GM12878 (cell line): ENCODE results near the gene PLAC9. TPM values are rescaled to one million over a fixed set of nuclear protein-coding genes. Genes with fewer than 3 reads are reported as not detected.
"Not testable (repeated sequence)": the region's sequence is repeated elsewhere in the genome, so short reads cannot be mapped to it uniquely, and the experiment has no call there.

Experiments
- ATAC-seq: fragments of 200-7000 bp; cut with Tn5 transposase; 3 replicates; pipeline ENCODE4 v1.9.1; 2020; ENCODE audit warnings: mild to moderate bottlenecking, moderate library complexity
- BruUV-seq: library from RNA; stranded (reverse); fragments of 400-500 nt; replicated peaks from 2 replicates; lab custom pipeline; 2021; lab: Mats Ljungman, UMichigan
- CTCF ChIA-PET: fragments of 300-600 bp; sonication (Branson Sonifier 250); formaldehyde crosslinking; extraction: SDS; loops from one replicate; lab custom pipeline; 2021; ENCODE audit warnings: inconsistent platforms; lab: Yijun Ruan, JAX
- POLR2A ChIA-PET: fragments of 350-600 bp; formaldehyde crosslinking; extraction: SDS; loops from one replicate; lab custom pipeline; 2021; ENCODE audit warnings: inconsistent platforms; lab: Charles Lee
- RAD21 ChIA-PET: fragments of 300-600 bp; sonication (Branson Sonifier 250); formaldehyde crosslinking; loops from one replicate; lab custom pipeline; 2023; ENCODE audit warnings: antibody characterized with exemption; ENCODE audit not compliant: unreplicated experiment; lab: Charles Lee
- SMC1A ChIA-PET: fragments of 300-600 bp; sonication (Branson Sonifier 250); formaldehyde crosslinking; loops from one replicate; lab custom pipeline; 2023; ENCODE audit not compliant: unreplicated experiment, uncharacterized antibody; lab: Charles Lee
- DNase-seq: peaks from one replicate; pipeline ENCODE4 v3.0.0-alpha.2; 2011; ENCODE audit warnings: low read depth, low spot score
- FAIRE-seq: peaks from 3 replicates; lab custom pipeline; 2011; peaks lifted over from hg19 to GRCh38; lab: Jason Lieb, UNC
- H2AFZ ChIP-seq: 2 replicates; pipeline ENCODE4 v1.6.0; 2011; ENCODE audit warnings: low read depth, low read length, control low read depth; ENCODE audit not compliant: control insufficient read depth
- H3K27ac ChIP-seq: 2 replicates; pipeline ENCODE4 v1.5.1; 2011; ENCODE audit warnings: control low read depth; ENCODE audit not compliant: control insufficient read depth, insufficient read depth
- H3K27me3 ChIP-seq, 2 experiments: replicated peaks in 1 of 2; 2 replicates each; pipeline versions ENCODE4 v1.6.0 to v1.6.1; 2011; ENCODE audit warnings: low read length in 1 of 2; ENCODE audit not compliant: control insufficient read depth in 2 of 2, insufficient read depth in 2 of 2
- H3K36me3 ChIP-seq, 2 experiments: 2 replicates each; pipeline ENCODE4 v1.5.1; 2011; ENCODE audit warnings: low read length in 1 of 2; ENCODE audit not compliant: control insufficient read depth in 2 of 2, insufficient read depth in 2 of 2
- H3K4me1 ChIP-seq: 2 replicates; pipeline ENCODE4 v1.6.1; 2011; ENCODE audit warnings: mild to moderate bottlenecking, low read length, moderate library complexity, mixed read lengths; ENCODE audit not compliant: control insufficient read depth, insufficient read depth
- H3K4me2 ChIP-seq: 2 replicates; pipeline ENCODE4 v1.6.0; 2011; ENCODE audit warnings: control low read depth; ENCODE audit not compliant: control insufficient read depth, insufficient read depth
- H3K4me3 ChIP-seq: fragments of 200-600 bp; sonication (generic); 2 replicates; pipeline ENCODE4 v1.5.1; 2016
- H3K79me2 ChIP-seq: 2 replicates; pipeline ENCODE4 v1.6.0; 2011; ENCODE audit warnings: low read length; ENCODE audit not compliant: control insufficient read depth, insufficient read depth
- H3K9ac ChIP-seq: 2 replicates; pipeline ENCODE4 v1.8.0; 2011; ENCODE audit warnings: low read length, control low read depth, mixed read lengths; ENCODE audit not compliant: control insufficient read depth, insufficient read depth
- H3K9me3 ChIP-seq: replicated peaks from 3 replicates; pipeline ENCODE4 v1.5.1; 2011; ENCODE audit warnings: mild to moderate bottlenecking, low read length; ENCODE audit not compliant: control insufficient read depth, insufficient read depth
- H4K20me1 ChIP-seq: 2 replicates; pipeline ENCODE4 v1.6.0; 2011; ENCODE audit not compliant: control insufficient read depth, insufficient read depth
- CHD4 ChIP-seq: fragments of 200-600 bp; sonication (generic); IDR thresholded peaks from 2 replicates; pipeline ENCODE4 v1.6.1; 2016; ENCODE audit warnings: mild to moderate bottlenecking
- EED ChIP-seq: sonication (generic); IDR thresholded peaks from 2 replicates; pipeline ENCODE4 v1.6.1; 2016; ENCODE audit warnings: antibody characterized with exemption, low read depth
- HDGF ChIP-seq: fragments of 450-650 bp; IDR thresholded peaks from 2 replicates; pipeline ENCODE4 v1.6.1; 2016; ENCODE audit warnings: antibody characterized with exemption
- IKZF2 ChIP-seq, 2 experiments: fragments of 450-650 bp; IDR thresholded peaks; 2 replicates each; pipeline ENCODE4 v1.6.1; 2017; ENCODE audit warnings: mild to moderate bottlenecking in 2 of 2, moderate library complexity in 2 of 2
- PAX5 ChIP-seq: IDR thresholded peaks from 2 replicates; pipeline ENCODE4 v1.6.1; 2011; ENCODE audit warnings: low read depth, low read length, borderline replicate concordance
- POU2F2 ChIP-seq: IDR thresholded peaks from 3 replicates; pipeline ENCODE4 v1.6.1; 2011; ENCODE audit warnings: low read depth, mild to moderate bottlenecking, low read length, borderline replicate concordance
- RAD51 ChIP-seq: fragments of 450-650 bp; IDR thresholded peaks from 2 replicates; pipeline ENCODE4 v1.6.1; 2016; ENCODE audit warnings: moderate library complexity, mild to moderate bottlenecking, inconsistent platforms
- RFX5 ChIP-seq: IDR thresholded peaks from 2 replicates; pipeline ENCODE4 v1.6.1; 2011; ENCODE audit warnings: low read depth, low read length, improper control_type of control experiment
- SPI1 ChIP-seq: IDR thresholded peaks from 2 replicates; pipeline ENCODE4 v1.6.1; 2011; ENCODE audit warnings: low read depth, mild to moderate bottlenecking, low read length, moderate library complexity, borderline replicate concordance; ENCODE audit not compliant: insufficient read depth
- SUZ12 ChIP-seq: fragments of 200-600 bp; sonication (generic); IDR thresholded peaks from one replicate; pipeline ENCODE4 v1.6.1; 2018; ENCODE audit warnings: antibody characterized with exemption, mild to moderate bottlenecking; ENCODE audit not compliant: unreplicated experiment
- TAF1 ChIP-seq: IDR thresholded peaks from 2 replicates; pipeline ENCODE4 v1.6.1; 2011; ENCODE audit warnings: mild to moderate bottlenecking, low read depth, low read length, borderline replicate concordance
- TBL1XR1 ChIP-seq: IDR thresholded peaks from 2 replicates; pipeline ENCODE4 v1.6.1; 2012; ENCODE audit warnings: low read depth, low read length, improper control_type of control experiment
- ZZZ3 ChIP-seq: IDR thresholded peaks from 2 replicates; pipeline ENCODE4 v1.6.1; 2011; ENCODE audit warnings: low read depth; ENCODE audit not compliant: control insufficient read depth, insufficient read length
- WGBS: methylation state at CpG from one replicate; pipeline ENCODE4 v1.1.6; 2016; ENCODE audit warnings: low lambda C conversion rate; ENCODE audit not compliant: insufficient replicate concordance, insufficient coverage; ENCODE audit errors: missing lambda C conversion rate; 5-methylcytosine and 5-hydroxymethylcytosine counted together
- in situ Hi-C: fragments of 300-500 bp; cut with MboI; formaldehyde crosslinking; loops from 9 replicates; pipeline ENCODE4 v1.14.3; 2018; ENCODE audit warnings: mixed read lengths
- intact Hi-C: fragments of 100-400 bp; cut with micrococcal nuclease; formaldehyde crosslinking; loops from one replicate; pipeline ENCODE4 v1.14.2; 2022; ENCODE audit not compliant: unreplicated experiment
- polyA plus RNA-seq, 11 experiments: library from polyadenylated mRNA; depleted of rRNA in 4 of 11; unstranded in 6 of 11; stranded (reverse) in 5 of 11; fragments of >200 nt; fragmentation: Nextera tagmentation in 4 of 11; fragmentation: Illumina TruSeq in 1 of 11; extraction: Ambion mirVana in 4 of 11; extraction: Trizol in 1 of 11; gene quantifications; 1 replicate in 1 of 11; 2 replicates in 10 of 11; pipeline versions ENCODE4 v1.2.1 to v1.2.3, GENCODE V29; 2011 to 2016; ENCODE audit warnings: inconsistent platforms in 2 of 11, missing spikeins in 2 of 11, low read depth in 1 of 11
- total RNA-seq, 4 experiments: library from RNA; depleted of rRNA in 3 of 4; stranded (reverse); fragments of >200 nt in 3 of 4; fragmentation: Illumina TruSeq in 1 of 4; extraction: Trizol in 1 of 4; gene quantifications; 2 replicates each; pipeline versions ENCODE4 v1.2.1 to v1.2.3, GENCODE V29; 2013 to 2021
- TF ChIP-seq, protein P1 (sequence below): fragments of 450-650 bp; formaldehyde crosslinking; IDR thresholded peaks from 2 replicates; pipeline ENCODE4 v1.5.0; 2022; ENCODE audit warnings: mild to moderate bottlenecking, missing genetic modification characterization

PLAC9 gene
- total and polyA plus RNA-seq, 10 of the 15 experiments (the other 5 are each of a cell fraction or from before 2014, with no cell fraction given), result not detected

DNA sequence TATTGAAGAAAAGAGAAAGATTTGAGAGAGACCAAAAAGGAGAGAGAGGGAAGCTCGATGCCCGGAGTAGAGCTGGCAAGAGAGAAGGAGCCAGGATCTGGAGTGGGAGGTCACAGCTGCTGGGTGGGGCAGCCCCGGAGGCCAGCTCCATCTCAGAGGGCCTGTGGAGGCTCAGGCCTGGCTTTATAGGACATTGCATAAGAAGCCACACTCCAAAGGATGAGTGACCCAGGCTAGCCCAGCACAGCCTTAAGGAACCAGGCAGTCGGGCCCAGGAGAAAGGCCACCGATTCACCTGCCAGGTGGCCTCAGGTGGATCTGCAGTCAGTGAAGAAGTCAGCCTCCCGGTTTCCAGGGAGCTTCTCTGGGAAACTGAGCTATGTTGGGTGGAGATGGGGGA, 676 bp downstream of the PLAC9 start (continued):
- TF ChIP-seq IKZF2 (IDR thresholded peaks at IDR 0.05) (no peak), TAF1 (no peak)
- TF ChIP-seq, all 136 proteins: peak for 0

DNA sequence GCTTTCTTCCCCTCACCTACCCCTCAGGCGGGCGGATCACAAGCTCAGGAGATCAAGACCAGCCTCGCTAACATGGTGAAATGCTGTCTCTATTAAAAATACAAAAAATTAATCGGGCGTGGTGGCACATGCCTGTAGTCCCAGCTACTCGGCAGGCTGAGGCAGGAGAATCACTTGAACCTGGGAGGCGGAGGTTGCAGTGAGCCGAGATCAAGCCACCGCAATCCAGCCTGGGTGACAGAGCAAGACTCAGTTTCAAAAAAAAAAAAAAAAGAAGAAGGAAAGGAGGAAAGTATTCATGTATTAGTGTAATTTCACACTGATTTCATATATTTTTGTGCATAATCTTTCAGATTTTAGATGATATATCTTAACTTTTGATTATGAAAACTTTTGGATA, 1.2 kb downstream of the PLAC9 start:
- FAIRE-seq, H3K4me3 ChIP-seq, in situ Hi-C loops, H2AFZ ChIP-seq, CTCF ChIA-PET, SMC1A ChIA-PET, H3K9me3 ChIP-seq, H3K36me3 ChIP-seq, POLR2A ChIA-PET, H3K27ac ChIP-seq, H3K27me3 ChIP-seq, RAD21 ChIA-PET, DNase-seq, BruUV-seq, H3K9ac ChIP-seq, H3K4me2 ChIP-seq, intact Hi-C loops, H3K4me1 ChIP-seq, ATAC-seq, H3K79me2 ChIP-seq, H4K20me1 ChIP-seq: not testable (repeated sequence)
- 49% methylated on average over 8 of the region's 9 CpGs for WGBS

DNA sequence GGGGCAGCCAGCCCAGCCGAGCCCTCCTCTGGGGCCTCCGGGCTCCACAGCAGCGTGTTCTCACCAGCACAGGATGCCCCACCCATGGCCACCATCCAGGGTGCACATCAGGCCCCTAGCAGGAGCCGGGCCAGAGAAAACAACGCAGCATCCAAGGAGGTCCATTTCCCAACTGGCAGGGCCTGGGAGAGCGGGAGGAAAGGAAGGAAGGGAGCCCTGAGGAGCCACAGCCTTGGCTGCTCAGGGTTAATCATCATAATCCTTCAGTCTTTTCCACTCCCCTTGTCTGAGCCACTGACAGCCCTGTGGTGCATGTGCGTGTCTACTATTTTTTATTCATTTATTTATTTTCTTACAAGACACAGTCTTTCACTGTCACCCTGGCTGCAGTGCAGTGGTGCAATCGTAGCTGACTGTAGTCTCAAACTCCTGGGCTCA, 3.6 kb downstream of the PLAC9 start:
- TF ChIP-seq EED (no peak), TBL1XR1 (no peak), SPI1 (no peak), POU2F2 (no peak), PAX5 (no peak), CHD4 (no peak), ZZZ3 (no peak), SUZ12 (no peak), RFX5 (no peak), HDGF (no peak), RAD51 (no peak)
- TF ChIP-seq, protein P1, sequence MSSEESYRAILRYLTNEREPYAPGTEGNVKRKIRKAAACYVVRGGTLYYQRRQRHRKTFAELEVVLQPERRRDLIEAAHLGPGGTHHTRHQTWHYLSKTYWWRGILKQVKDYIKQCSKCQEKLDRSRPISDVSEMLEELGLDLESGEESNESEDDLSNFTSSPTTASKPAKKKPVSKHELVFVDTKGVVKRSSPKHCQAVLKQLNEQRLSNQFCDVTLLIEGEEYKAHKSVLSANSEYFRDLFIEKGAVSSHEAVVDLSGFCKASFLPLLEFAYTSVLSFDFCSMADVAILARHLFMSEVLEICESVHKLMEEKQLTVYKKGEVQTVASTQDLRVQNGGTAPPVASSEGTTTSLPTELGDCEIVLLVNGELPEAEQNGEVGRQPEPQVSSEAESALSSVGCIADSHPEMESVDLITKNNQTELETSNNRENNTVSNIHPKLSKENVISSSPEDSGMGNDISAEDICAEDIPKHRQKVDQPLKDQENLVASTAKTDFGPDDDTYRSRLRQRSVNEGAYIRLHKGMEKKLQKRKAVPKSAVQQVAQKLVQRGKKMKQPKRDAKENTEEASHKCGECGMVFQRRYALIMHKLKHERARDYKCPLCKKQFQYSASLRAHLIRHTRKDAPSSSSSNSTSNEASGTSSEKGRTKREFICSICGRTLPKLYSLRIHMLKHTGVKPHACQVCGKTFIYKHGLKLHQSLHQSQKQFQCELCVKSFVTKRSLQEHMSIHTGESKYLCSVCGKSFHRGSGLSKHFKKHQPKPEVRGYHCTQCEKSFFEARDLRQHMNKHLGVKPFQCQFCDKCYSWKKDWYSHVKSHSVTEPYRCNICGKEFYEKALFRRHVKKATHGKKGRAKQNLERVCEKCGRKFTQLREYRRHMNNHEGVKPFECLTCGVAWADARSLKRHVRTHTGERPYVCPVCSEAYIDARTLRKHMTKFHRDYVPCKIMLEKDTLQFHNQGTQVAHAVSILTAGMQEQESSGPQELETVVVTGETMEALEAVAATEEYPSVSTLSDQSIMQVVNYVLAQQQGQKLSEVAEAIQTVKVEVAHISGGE (CRISPR knock-in tag), result no peak
- FAIRE-seq, result no peak
- in situ Hi-C loops, result no loop called here
- SMC1A ChIA-PET, result no interaction called here
- Histone ChIP-seq H3K36me3 (no peaks in the 10 kb centered on the region), H3K4me2 (no peak overlapping the region), H3K4me1 (no peaks in the 10 kb centered on the region), H3K4me3 (no peak overlapping the region), H3K27me3 (peaks cover 3 to 7% of the 10 kb centered on the region in 2 experiments; a peak in 3 of 4 replicates), H3K9ac (no peak overlapping the region), H3K9me3 (no peaks in the 10 kb centered on the region), H2AFZ (no peak overlapping the region), H3K79me2 (no peaks in the 10 kb centered on the region), H3K27ac (no peak overlapping the region), H4K20me1 (no peaks in the 10 kb centered on the region)
- intact Hi-C loops, result no loop called here
- POLR2A ChIA-PET, result no interaction called here
- CTCF ChIA-PET, result no interaction called here
- RAD21 ChIA-PET, result no interaction called here
- WGBS, result 38% methylated on average over 8 of the region's 8 CpGs
- ATAC-seq, result no peak
- DNase-seq, result no peak
- no TSS peak for BruUV-seq
